T-helper 17 cell (primary cell): ENCODE data around the gene NDUFA11. TPM values are rescaled to one million over a fixed set of nuclear protein-coding genes. Genes with fewer than 3 reads are reported as not detected.

ENCODE experiments used
- ATAC-seq: fragments of 150-1000 bp; cut with Tn5 transposase; 2 replicates; pipeline ENCODE4 v1.10.0; 2021; ENCODE audit warnings: mild to moderate bottlenecking, moderate library complexity
- DNase-seq, 3 donors: peaks; one replicate each; pipeline versions ENCODE4 v3.0.0 to v3.0.0-alpha.2; 2020 to 2021
- H3K9me3 ChIP-seq: one replicate; pipeline ENCODE4 v1.7.0; 2013; ENCODE audit warnings: low read length, mild to moderate bottlenecking; ENCODE audit not compliant: control insufficient read depth, poor library complexity, severe bottlenecking
- H3K27ac Mint-ChIP-seq: one replicate; pipeline ENCODE4 v1.8.0; 2022; ENCODE audit warnings: mild to moderate bottlenecking, moderate library complexity, mixed read lengths
- H3K27me3 Mint-ChIP-seq: one replicate; pipeline ENCODE4 v1.8.0; 2022; ENCODE audit warnings: mixed read lengths
- H3K36me3 Mint-ChIP-seq: one replicate; pipeline ENCODE4 v1.8.0; 2022; ENCODE audit warnings: low read depth, mixed read lengths
- H3K4me1 Mint-ChIP-seq: one replicate; pipeline ENCODE4 v1.8.0; 2022; ENCODE audit warnings: mild to moderate bottlenecking, mixed read lengths
- H3K4me3 Mint-ChIP-seq: one replicate; pipeline ENCODE4 v1.8.0; 2022; ENCODE audit warnings: mild to moderate bottlenecking, moderate library complexity, mixed read lengths
- total RNA-seq, 4 donors: library from RNA in 2 of 4; stranded (reverse) in 2 of 4; gene quantifications; one replicate each; pipeline ENCODE4 v1.2.3 and lab custom pipeline; 2022 to 2026

NDUFA11 gene
- total RNA-seq, 2 donors from 2014 or later, result 102 to 108 TPM

- no peaks in the 10 kb centered on the region for H3K27me3 Mint-ChIP-seq
- peaks cover 17% of the 10 kb centered on the region for H3K4me1 Mint-ChIP-seq
- no peak for ATAC-seq
- H3K27ac Mint-ChIP-seq, result no peak overlapping the region
- DNase-seq, result no peak
- no peaks in the 10 kb centered on the region for H3K9me3 ChIP-seq
- H3K36me3 Mint-ChIP-seq, result peaks cover 2% of the 10 kb centered on the region
- H3K4me3 Mint-ChIP-seq, result no peak overlapping the region
Observed at GRCh38 chr19:5940260-5941208, 36.9 kb upstream of the NDUFA11 start.

- Mint-ChIP-seq H3K4me3 (no peak overlapping the region), H3K27ac (peak overlapping the region; percentile 16), H3K27me3 (no peaks in the 10 kb centered on the region), H3K36me3 (peaks cover 2% of the 10 kb centered on the region), H3K4me1 (peaks cover 11% of the 10 kb centered on the region)
- ATAC-seq (no peak), DNase-seq (no peak)
- no peaks in the 10 kb centered on the region for H3K9me3 ChIP-seq
Observed at GRCh38 chr19:5937550-5937949, 34.0 kb upstream of the NDUFA11 start.

DNA sequence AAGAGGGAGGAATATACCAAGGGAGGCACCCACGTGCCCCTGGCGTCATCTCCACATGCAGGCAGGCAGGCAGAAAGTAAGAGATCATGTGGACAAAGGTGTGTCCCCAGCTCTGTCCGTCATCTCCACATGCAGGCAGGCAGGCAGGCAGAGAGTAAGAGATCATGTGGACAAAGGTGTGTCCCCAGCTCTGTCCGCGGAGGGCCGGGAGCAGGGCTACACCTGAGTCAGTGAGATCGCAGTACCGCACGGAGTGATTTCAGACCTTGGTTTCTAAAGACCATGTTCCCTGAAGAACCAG, 32.7 kb upstream of the NDUFA11 start:
- Mint-ChIP-seq H3K27ac (peak overlapping the region; percentile 37), H3K4me1 (peaks cover 8% of the 10 kb centered on the region), H3K27me3 (no peaks in the 10 kb centered on the region), H3K4me3 (no peak overlapping the region), H3K36me3 (peaks cover 2% of the 10 kb centered on the region)
- ATAC-seq, result no peak
- DNase-seq, result no peak
- no peaks in the 10 kb centered on the region for H3K9me3 ChIP-seq

DNA sequence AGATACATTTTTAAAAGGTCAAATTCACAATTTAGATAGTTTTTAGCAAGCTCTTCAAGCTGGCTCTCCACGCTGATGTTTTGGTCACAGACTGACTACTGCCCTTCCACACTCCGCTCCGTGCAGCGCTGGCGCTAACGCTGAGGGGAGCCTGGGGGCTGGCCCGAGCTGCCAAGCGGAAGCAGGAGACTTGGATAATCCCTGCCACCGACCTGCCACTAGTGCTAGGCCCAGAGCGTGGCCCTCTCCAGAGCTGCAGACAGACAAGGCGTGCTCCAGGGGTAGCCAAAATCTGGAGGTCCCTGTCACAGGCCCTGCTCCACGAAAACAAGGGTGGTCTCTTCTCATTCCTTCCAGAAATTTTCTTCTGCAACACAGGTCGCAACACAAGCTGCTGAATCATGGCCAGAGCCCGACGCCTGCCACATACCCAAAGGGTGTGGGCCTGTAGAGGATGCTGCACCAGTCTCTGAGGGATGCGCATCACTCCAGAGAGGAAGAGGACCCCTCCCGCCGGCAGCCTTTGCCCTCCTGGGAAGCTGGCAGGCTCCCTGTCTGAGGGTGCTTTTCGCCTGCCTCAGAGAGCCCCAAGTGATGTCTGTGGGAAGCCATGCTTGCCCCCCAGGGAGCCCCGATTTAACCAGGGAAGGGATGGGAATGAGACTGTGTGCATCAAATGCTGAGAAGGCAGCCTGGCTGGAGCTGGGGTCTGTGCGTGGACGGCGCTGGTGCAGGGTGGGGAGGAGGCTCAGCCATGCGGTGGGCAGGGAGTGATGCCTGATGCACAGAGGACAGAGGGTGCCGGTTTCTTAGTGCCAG, 32.1 kb upstream of the NDUFA11 start:
- H3K27ac Mint-ChIP-seq, result peak overlapping the region; percentile 37
- ATAC-seq (no peak), DNase-seq (no peak)
- H3K4me1 Mint-ChIP-seq, result peaks cover 8% of the 10 kb centered on the region
- no peaks in the 10 kb centered on the region for H3K27me3 Mint-ChIP-seq
- H3K9me3 ChIP-seq, result no peaks in the 10 kb centered on the region
- no peak overlapping the region for H3K4me3 Mint-ChIP-seq
- H3K36me3 Mint-ChIP-seq, result peaks cover 2% of the 10 kb centered on the region

GRCh38 chr19:5934774-5935472, 31.3 kb upstream of the NDUFA11 start:
- DNase-seq (no peak), ATAC-seq (no peak)
- Mint-ChIP-seq H3K27me3 (no peaks in the 10 kb centered on the region), H3K36me3 (peaks cover 2% of the 10 kb centered on the region), H3K4me3 (no peak overlapping the region), H3K4me1 (peaks cover 8% of the 10 kb centered on the region), H3K27ac (peak overlapping the region; percentile 72)
- no peaks in the 10 kb centered on the region for H3K9me3 ChIP-seq

GRCh38 chr19:5934069-5934401, 30.4 kb upstream of the NDUFA11 start:
- no peaks in the 10 kb centered on the region for H3K9me3 ChIP-seq
- peaks cover 8% of the 10 kb centered on the region for H3K4me1 Mint-ChIP-seq
- no peak for ATAC-seq
- H3K27ac Mint-ChIP-seq, result no peak overlapping the region
- no peak overlapping the region for H3K4me3 Mint-ChIP-seq
- no peak for DNase-seq
- no peaks in the 10 kb centered on the region for H3K27me3 Mint-ChIP-seq
- H3K36me3 Mint-ChIP-seq, result peaks cover 2% of the 10 kb centered on the region

DNA sequence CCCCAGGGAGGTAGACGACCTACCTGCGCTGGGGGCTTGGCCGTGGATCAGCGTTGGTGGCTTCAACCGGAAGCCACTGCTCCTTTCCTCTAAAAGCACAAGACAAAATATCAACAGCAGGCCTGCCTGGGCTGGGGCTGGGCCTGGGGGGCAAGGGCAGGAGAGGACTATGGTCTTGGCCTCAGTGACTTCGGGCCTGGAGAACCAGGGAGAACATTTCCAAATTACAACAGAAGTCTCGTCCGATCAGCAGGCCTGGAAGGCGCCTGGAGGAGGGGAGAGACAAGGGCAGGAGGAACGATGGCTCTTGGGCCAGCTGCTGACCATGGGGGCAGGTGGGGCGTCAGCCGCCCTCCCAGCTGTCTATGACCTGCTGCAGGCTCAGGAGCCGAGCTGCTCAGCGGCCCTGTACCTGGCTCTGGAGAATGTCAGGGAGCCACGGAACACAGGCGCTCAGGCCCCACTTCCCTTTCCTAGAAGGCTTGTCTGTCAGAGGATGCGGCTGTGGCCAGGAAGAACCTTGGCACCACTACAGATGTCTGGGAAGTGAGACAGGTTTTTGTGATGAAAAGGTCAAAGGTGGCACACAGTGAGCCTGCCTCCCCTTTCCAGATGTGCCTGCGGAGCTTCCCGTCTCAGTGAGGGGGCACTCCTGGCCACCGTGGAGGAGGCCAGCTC, 29.9 kb upstream of the NDUFA11 start:
- no peaks in the 10 kb centered on the region for H3K27me3 Mint-ChIP-seq
- H3K27ac Mint-ChIP-seq, result no peak overlapping the region
- DNase-seq (no peak), ATAC-seq (no peak)
- no peak overlapping the region for H3K4me3 Mint-ChIP-seq
- H3K36me3 Mint-ChIP-seq, result peaks cover 2% of the 10 kb centered on the region
- no peaks in the 10 kb centered on the region for H3K9me3 ChIP-seq
- peaks cover 8% of the 10 kb centered on the region for H3K4me1 Mint-ChIP-seq

GRCh38 chr19:5932609-5933262, 29.1 kb upstream of the NDUFA11 start:
- H3K9me3 ChIP-seq, result no peaks in the 10 kb centered on the region
- Mint-ChIP-seq H3K36me3 (peaks cover 5% of the 10 kb centered on the region), H3K4me3 (no peak overlapping the region)

GRCh38 chr19:5932146-5932545, 28.6 kb upstream of the NDUFA11 start:
- peaks cover 3% of the 10 kb centered on the region for H3K36me3 Mint-ChIP-seq

More at GRCh38 chr19:5932609-5933262, 29.1 kb upstream of the NDUFA11 start:
- no peaks in the 10 kb centered on the region for H3K27me3 Mint-ChIP-seq
- DNase-seq, result no peak
- peaks cover 8% of the 10 kb centered on the region for H3K4me1 Mint-ChIP-seq
- no peak overlapping the region for H3K27ac Mint-ChIP-seq
- ATAC-seq, result no peak

DNA sequence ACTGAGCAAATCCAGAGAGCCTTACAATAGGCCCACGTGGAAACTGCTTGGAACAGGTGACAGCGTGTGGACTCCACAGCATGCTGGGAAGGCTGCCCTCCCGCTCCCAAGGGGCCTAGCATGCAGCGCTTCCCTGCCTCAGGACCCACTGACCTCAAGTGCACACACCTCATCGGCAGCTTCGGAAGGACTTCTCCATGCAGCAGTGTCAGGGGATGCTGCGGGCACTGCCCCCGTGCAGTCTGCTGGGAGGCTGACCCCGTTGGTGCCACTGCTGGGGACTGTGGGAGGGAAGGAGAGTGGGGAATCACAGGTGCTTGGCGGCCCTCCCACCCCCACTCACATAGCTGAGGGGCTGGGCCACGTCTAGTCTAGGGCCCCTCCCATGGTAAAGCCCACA, 27.7 kb upstream of the NDUFA11 start:
- no peak overlapping the region for H3K4me3 Mint-ChIP-seq
- H3K27ac Mint-ChIP-seq, result no peak overlapping the region
- no peaks in the 10 kb centered on the region for H3K9me3 ChIP-seq
- no peaks in the 10 kb centered on the region for H3K27me3 Mint-ChIP-seq
- no peak for ATAC-seq
- DNase-seq, result no peak
- H3K36me3 Mint-ChIP-seq, result peaks cover 3% of the 10 kb centered on the region
- peaks cover 6% of the 10 kb centered on the region for H3K4me1 Mint-ChIP-seq

More at GRCh38 chr19:5932146-5932545, 28.6 kb upstream of the NDUFA11 start:
- no peak for ATAC-seq
- H3K9me3 ChIP-seq, result no peaks in the 10 kb centered on the region
- no peaks in the 10 kb centered on the region for H3K27me3 Mint-ChIP-seq
- H3K4me3 Mint-ChIP-seq, result no peak overlapping the region
- H3K27ac Mint-ChIP-seq, result no peak overlapping the region
- peaks cover 8% of the 10 kb centered on the region for H3K4me1 Mint-ChIP-seq
- no peak for DNase-seq

DNA sequence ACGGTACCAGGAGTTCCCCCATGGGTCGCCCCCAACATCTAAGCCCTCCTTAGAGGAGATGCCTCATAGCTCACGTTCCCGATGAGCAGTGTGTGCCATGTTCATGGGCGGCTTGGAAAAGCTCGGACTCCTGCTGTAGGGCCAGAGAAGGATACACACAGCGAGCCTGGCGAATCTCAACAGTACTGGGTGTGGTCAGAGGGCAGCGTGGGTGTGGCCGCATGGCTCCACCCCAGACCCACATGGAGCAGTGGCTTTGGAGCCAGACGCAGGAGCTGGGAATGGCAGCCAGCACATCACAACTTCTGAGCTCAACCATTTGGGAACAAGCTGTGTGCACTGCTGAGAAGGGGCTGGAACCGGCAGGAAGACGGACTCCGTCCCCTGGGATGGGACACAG, 26.0 kb upstream of the NDUFA11 start:
- peaks cover 3% of the 10 kb centered on the region for H3K36me3 Mint-ChIP-seq
- H3K4me3 Mint-ChIP-seq, result no peak overlapping the region
- no peaks in the 10 kb centered on the region for H3K9me3 ChIP-seq
- ATAC-seq (no peak), DNase-seq (no peak)
- H3K27ac Mint-ChIP-seq, result no peak overlapping the region
- no peaks in the 10 kb centered on the region for H3K27me3 Mint-ChIP-seq
- H3K4me1 Mint-ChIP-seq, result peaks cover 2% of the 10 kb centered on the region

GRCh38 chr19:5929179-5929578, 25.6 kb upstream of the NDUFA11 start:
- no peaks in the 10 kb centered on the region for H3K27me3 Mint-ChIP-seq
- H3K9me3 ChIP-seq, result no peaks in the 10 kb centered on the region
- DNase-seq (no peak), ATAC-seq (no peak)
- H3K36me3 Mint-ChIP-seq, result peaks cover 3% of the 10 kb centered on the region
- H3K27ac Mint-ChIP-seq, result peak overlapping the region; percentile 27
- H3K4me1 Mint-ChIP-seq, result no peaks in the 10 kb centered on the region
- no peak overlapping the region for H3K4me3 Mint-ChIP-seq
